Transverse colon (tissue), 4 donors: ENCODE data around the gene GALNT9. TPM values are rescaled to one million over a fixed set of nuclear protein-coding genes. Genes with fewer than 3 reads are reported as not detected.

Source experiments
- DNase-seq: peaks from one replicate; pipeline ENCODE4 v3.0.0-alpha.2; 2019
- H3K27ac ChIP-seq, 4 donors: fragments of 200-600 bp; sonication (generic); 2 replicates each; pipeline ENCODE4 v1.5.1; 2016 to 2018; ENCODE audit warnings: inconsistent platforms in 4 of 4
- H3K27me3 ChIP-seq: fragments of 200-600 bp; sonication (generic); 2 replicates; pipeline ENCODE4 v1.5.1; 2017; ENCODE audit warnings: inconsistent platforms
- H3K36me3 ChIP-seq, 4 donors: fragments of 200-600 bp; sonication (generic); 2 replicates each; pipeline ENCODE4 v1.5.1; 2017 to 2019; ENCODE audit warnings: inconsistent platforms in 4 of 4
- H3K4me1 ChIP-seq, 4 donors: fragments of 200-600 bp; sonication (generic); 2 replicates each; pipeline ENCODE4 v1.5.1; 2017 to 2020; ENCODE audit warnings: inconsistent platforms in 4 of 4
- H3K4me3 ChIP-seq, 4 donors: fragments of 200-600 bp; sonication (generic); 1 replicate in 1 of 4; 2 replicates in 3 of 4; pipeline versions ENCODE4 v1.5.1 to v1.6.1; 2017 to 2019; ENCODE audit warnings: inconsistent platforms in 4 of 4
- H3K9me3 ChIP-seq, 2 donors: fragments of 200-600 bp; sonication (generic); 2 replicates each; pipeline ENCODE4 v1.5.1; 2017 to 2019; ENCODE audit warnings: inconsistent platforms in 2 of 2
- EP300 ChIP-seq: sonication (generic); formaldehyde crosslinking; IDR thresholded peaks from one replicate; pipeline ENCODE4 v1.6.1; 2017; ENCODE audit warnings: antibody characterized with exemption, low read depth
- POLR2A ChIP-seq: fragments of 450-650 bp; IDR thresholded peaks from one replicate; pipeline ENCODE4 v1.6.1; 2016; ENCODE audit warnings: antibody characterized with exemption, mild to moderate bottlenecking, moderate library complexity
- POLR2AphosphoS5 ChIP-seq, 3 donors: sonication (generic); formaldehyde crosslinking; IDR thresholded peaks; one replicate each; pipeline ENCODE4 v1.6.1; 2016; ENCODE audit warnings: antibody characterized with exemption in 3 of 3
- whole genome bisulfite sequencing, 2 donors: methylation state at CpG; one replicate each; pipeline ENCODE4 v1.1.5; 2018; ENCODE audit warnings: low coverage in 1 of 2; 5-methylcytosine and 5-hydroxymethylcytosine counted together
- in situ Hi-C, 4 donors: fragments of 200-750 bp; cut with MboI; loops; one replicate each; pipeline versions ENCODE4 v1.15.0 to v1.15.1; 2017; ENCODE audit warnings: low sequenced_read_pairs in 3 of 4, low pct_ligation_motif_present in 1 of 4, low pct_unique_long_range_greater_than_20kb in 1 of 4
- intact Hi-C: fragments of 100-400 bp; cut with DNase I; formaldehyde crosslinking; loops from one replicate; pipeline ENCODE4 v1.15.1; 2023; ENCODE audit warnings: low total_unique reads
- total RNA-seq, 4 donors: library from RNA; depleted of rRNA; stranded (reverse); fragments of >200 nt; gene quantifications; one replicate each; pipeline ENCODE4 v1.1.0, GENCODE V29; 2016
- TF ChIP-seq, protein P1 (sequence below), 5 experiments: fragments of 200-600 bp in 3 of 5; fragments of 450-650 bp in 2 of 5; sonication (generic) in 3 of 5; IDR thresholded peaks; 1 replicate in 2 of 5; 2 replicates in 3 of 5; pipeline ENCODE4 v1.5.1; 2016 to 2017; ENCODE audit warnings: antibody characterized with exemption in 5 of 5, inconsistent platforms in 3 of 5, mild to moderate bottlenecking in 2 of 5, moderate library complexity in 1 of 5

Gene GALNT9
- total RNA-seq, 4 donors from 2014 or later = 0.82 to 4.5 TPM; not detected in 2

DNA sequence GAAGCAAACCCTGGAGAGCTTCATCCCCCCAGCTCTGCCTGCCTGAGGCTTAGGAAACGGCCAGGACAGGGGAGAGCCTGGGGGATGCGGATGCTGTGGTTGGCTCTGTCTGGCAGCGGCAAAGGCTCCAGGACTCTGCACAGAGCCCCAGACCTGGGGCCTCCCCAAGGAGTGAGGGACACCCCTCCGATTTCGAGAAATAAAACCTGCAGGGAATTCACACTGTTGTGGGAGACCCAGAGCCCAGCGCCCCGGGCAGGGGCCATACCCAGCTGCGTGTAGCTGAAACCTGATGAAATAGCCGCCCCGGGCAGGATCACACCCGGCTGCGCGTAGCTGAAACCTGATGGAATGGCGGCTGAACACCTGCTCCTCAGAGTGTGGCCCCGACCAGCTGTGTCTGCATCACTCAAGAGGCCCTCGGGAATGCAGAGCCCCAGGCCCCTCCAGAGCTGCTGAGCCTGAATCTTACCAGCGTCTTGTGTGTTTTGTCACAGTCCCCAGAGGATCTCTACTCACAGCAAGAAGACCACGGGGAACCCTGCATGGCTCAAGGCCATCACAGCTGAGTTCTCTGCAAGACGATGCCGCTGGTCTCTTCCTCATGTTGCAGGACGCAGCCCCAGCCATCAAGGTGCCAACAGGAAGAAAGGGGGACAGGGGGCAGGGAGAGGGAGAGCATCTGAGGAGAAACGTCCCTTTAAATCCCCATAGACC lies 46.5 kb upstream of the GALNT9 start:
- TF ChIP-seq POLR2AphosphoS5 (IDR thresholded peaks at IDR 0.05) (no peak), POLR2A (no peak), EP300 (no peak)
- TF ChIP-seq, protein P1, sequence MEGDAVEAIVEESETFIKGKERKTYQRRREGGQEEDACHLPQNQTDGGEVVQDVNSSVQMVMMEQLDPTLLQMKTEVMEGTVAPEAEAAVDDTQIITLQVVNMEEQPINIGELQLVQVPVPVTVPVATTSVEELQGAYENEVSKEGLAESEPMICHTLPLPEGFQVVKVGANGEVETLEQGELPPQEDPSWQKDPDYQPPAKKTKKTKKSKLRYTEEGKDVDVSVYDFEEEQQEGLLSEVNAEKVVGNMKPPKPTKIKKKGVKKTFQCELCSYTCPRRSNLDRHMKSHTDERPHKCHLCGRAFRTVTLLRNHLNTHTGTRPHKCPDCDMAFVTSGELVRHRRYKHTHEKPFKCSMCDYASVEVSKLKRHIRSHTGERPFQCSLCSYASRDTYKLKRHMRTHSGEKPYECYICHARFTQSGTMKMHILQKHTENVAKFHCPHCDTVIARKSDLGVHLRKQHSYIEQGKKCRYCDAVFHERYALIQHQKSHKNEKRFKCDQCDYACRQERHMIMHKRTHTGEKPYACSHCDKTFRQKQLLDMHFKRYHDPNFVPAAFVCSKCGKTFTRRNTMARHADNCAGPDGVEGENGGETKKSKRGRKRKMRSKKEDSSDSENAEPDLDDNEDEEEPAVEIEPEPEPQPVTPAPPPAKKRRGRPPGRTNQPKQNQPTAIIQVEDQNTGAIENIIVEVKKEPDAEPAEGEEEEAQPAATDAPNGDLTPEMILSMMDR (IDR thresholded peaks at IDR 0.05) = no peak
- peaks cover 85% of the 10 kb centered on the region for H3K27me3 ChIP-seq
- WGBS, 2 donors = 64% methylated on average over 22 of the region's 22 CpGs; no CpG with 5 or more reads in 1 of the 2 donors
- no peaks in the 10 kb centered on the region for H3K4me1 ChIP-seq
- no peak overlapping the region for H3K27ac ChIP-seq
- DNase-seq = no peak
- no peaks in the 10 kb centered on the region for H3K9me3 ChIP-seq
- intact Hi-C loops (loop anchor here (10.0 kb wide), 1 partner anchor 221 kb away; no protein-coding TSS in a partner anchor), in situ Hi-C loops (no loop called here)
- H3K36me3 ChIP-seq = no peaks in the 10 kb centered on the region
- no peak overlapping the region for H3K4me3 ChIP-seq

DNA sequence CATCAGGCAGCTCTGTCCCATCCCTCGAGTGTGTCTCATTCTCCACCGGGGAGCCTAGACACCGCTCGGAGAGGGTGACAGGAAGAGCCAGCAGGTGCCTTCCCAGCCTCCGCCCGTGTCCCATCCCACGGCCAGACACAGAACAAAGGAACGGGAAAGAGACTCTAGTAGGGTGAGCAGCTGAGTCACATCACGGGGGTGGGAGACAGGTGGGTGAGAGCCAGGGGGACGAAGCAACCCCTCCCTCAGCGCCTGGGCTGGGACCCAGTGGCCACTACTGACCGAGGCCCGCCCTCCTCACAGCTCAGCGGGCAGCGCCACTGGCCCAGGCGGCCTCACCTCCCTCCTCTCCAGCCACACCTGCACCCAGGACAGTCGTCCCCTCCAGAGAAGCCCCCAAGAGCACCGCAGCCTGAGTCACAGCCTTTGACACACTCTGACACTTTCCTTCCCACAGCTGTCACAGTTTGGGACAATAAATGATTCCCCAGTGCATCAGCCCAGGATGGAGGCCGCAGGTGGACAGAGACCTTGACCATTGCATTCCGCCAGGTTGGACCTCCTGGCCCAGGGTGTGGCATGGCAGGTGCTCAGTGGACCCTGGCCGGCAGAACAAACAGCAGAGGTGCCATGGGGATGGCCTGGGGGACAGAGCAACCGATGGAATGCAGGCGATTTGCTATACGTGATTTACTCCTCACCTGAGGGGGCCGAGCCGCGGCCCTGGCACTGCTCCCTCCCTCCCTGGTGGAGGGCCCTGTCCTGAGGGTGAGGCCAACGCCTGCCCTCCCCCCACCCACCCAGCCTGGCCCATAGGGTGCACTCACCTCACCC lies 45.4 kb upstream of the GALNT9 start:
- no peak overlapping the region for H3K4me3 ChIP-seq
- WGBS, 2 donors = 69 to 90% methylated on average over 2 to 25 of the region's 28 CpGs
- in situ Hi-C loops (no loop called here), intact Hi-C loops (loop anchor here (10.0 kb wide), 1 partner anchor 220 kb away; no protein-coding TSS in a partner anchor)
- H3K4me1 ChIP-seq = no peaks in the 10 kb centered on the region
- TF ChIP-seq POLR2A (no peak), EP300 (no peak), POLR2AphosphoS5 (IDR thresholded peaks at IDR 0.05) (no peak)
- TF ChIP-seq, protein P1 (IDR thresholded peaks at IDR 0.05) = no peak
- no peaks in the 10 kb centered on the region for H3K9me3 ChIP-seq
- H3K27ac ChIP-seq = no peak overlapping the region
- peaks cover 84% of the 10 kb centered on the region for H3K27me3 ChIP-seq
- no peaks in the 10 kb centered on the region for H3K36me3 ChIP-seq
- no peak for DNase-seq

- Histone ChIP-seq H3K4me1 (no peaks in the 10 kb centered on the region), H3K27ac (no peak overlapping the region), H3K36me3 (no peaks in the 10 kb centered on the region), H3K27me3 (peaks cover 76% of the 10 kb centered on the region), H3K4me3 (no peak overlapping the region), H3K9me3 (no peaks in the 10 kb centered on the region)
- DNase-seq = no peak
- in situ Hi-C loops = no loop called here
- intact Hi-C loops = loop anchor here (10.0 kb wide), 1 partner anchor 219 kb away; no protein-coding TSS in a partner anchor
- TF ChIP-seq EP300 (no peak), POLR2AphosphoS5 (IDR thresholded peaks at IDR 0.05) (no peak), POLR2A (no peak)
- TF ChIP-seq, protein P1 (IDR thresholded peaks at IDR 0.05) = no peak
- 38% methylated on average over 27 of the region's 28 CpGs; no CpG with 5 or more reads in 1 of the 2 donors for WGBS, 2 donors
Measured at GRCh38 chr12:132373901-132374611, 44.7 kb upstream of the GALNT9 start.

- Histone ChIP-seq H3K4me1 (no peaks in the 10 kb centered on the region), H3K27me3 (peaks cover 31% of the 10 kb centered on the region), H3K9me3 (no peaks in the 10 kb centered on the region), H3K4me3 (no peak overlapping the region), H3K36me3 (no peaks in the 10 kb centered on the region), H3K27ac (no peak overlapping the region)
- WGBS, 2 donors = 65 to 67% methylated on average over 1 to 18 of the region's 18 CpGs
- intact Hi-C loops (no loop called here), in situ Hi-C loops (no loop called here)
- no peak for TF ChIP-seq POLR2AphosphoS5 (IDR thresholded peaks at IDR 0.05)
- no peak for TF ChIP-seq POLR2A
- TF ChIP-seq, protein P1 (IDR thresholded peaks at IDR 0.05) = no peak
- no peak for TF ChIP-seq EP300
- DNase-seq = no peak
Measured at GRCh38 chr12:132367852-132368251, 38.5 kb upstream of the GALNT9 start.
